ENCODE results near the gene THSD4.

THSD4 gene

GRCh38 chr15:71746719-71747118, 631.4 kb downstream of the THSD4 start:
- no peak for DNase-seq

DNA sequence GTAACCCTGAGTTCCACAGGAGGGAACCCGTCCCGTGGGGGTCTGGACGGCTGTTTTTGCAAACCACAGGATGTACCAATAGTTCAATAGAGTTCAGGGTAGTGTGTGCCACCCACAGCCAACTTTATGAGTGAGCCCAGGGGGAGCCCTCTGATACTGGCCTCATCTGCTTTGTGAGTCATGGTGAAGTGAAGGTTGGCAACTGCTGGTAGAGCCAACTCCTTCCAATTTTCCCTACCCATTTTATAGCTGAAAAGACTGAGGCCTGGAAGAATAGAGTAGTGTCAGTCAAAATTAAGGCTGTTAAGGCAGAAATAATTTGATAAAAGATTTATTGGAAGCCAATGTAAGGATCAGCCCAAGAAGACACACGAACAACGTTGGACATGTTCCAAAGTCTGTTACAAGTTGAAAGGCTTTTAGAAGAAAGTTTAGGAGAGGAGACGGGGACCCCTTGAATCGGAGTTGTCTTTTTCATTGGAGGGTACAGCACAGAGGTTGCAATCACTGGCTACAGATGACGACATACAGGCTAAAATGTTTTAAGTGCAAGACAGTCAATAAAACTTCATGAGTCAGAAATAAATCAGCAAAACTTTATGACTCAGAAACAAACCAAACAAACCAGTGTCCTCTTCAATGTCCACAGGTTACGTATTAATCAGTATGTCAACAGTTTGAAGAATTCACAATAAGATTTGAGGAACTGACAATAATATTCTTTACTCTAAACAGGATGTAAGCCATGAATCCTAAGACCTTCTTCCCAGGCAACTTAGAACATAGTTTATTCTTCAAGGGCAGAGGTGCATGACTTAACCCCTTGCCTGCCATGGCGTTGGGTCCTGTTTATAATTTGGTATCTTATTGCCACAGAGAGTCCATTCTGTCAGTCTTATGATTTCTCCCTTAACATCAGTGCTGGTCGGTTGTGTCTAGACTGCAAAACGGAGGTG, 632.1 kb downstream of the THSD4 start:
- DNase-seq = no peak

DNA sequence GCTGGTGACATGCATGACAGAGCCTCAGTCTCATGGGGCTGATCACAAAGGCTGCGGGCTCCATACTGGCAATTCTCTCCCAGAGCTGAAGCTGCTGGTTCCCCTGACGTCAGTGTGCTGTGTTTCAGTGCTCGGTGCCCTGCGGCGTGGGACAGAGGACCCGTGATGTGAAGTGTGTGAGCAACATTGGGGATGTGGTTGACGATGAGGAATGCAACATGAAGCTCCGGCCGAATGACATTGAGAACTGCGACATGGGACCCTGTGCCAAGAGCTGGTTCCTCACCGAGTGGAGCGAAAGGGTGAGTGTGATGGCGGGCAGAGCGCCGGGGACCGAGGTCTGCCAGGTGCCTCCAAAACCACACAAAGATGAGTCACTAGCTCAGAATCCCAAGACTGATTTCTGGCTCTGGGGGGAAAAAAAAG, 633.0 kb downstream of the THSD4 start:
- no peak for DNase-seq

- DNase-seq = no peak
Observed at GRCh38 chr15:71749500-71749899, 634.2 kb downstream of the THSD4 start.

- no peak for DNase-seq
Observed at GRCh38 chr15:71752128-71752527, 636.9 kb downstream of the THSD4 start.

DNA sequence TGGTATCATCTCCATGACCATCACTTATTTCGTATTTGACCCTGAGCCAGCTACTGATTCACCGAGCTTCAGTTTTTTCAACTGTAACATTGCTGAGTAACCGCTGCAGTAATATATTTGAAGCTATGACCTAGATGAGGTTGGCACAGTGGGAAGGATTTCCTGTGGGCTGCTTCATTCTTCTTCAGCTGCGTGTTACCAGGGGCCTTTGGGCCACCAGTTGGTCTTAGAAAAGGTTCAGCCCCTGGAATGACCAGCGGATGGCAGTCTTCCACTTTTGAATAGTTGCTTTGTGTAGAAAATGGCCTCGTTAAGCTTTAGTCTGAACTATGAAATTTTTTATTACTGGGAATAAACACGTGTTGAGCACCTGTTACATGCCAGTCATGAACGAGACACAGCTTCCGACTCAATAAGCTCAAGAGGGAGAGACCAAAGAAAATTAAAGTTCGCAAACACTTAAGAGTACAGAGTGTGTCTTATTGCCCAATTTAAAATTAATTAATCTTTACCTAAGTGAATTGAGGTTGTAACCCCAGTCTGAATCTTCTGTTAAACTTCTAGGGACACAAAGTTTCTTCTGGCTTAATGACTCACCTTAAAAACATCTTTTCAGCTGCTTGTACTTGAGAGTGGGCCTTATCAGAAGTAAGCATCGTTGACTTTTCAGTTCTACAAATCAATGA, 637.5 kb downstream of the THSD4 start:
- no peak for DNase-seq

GRCh38 chr15:71753346-71753745, 638.1 kb downstream of the THSD4 start:
- no peak for DNase-seq

GRCh38 chr15:71754660-71755059, 639.4 kb downstream of the THSD4 start:
- DNase-seq = no peak

DNA sequence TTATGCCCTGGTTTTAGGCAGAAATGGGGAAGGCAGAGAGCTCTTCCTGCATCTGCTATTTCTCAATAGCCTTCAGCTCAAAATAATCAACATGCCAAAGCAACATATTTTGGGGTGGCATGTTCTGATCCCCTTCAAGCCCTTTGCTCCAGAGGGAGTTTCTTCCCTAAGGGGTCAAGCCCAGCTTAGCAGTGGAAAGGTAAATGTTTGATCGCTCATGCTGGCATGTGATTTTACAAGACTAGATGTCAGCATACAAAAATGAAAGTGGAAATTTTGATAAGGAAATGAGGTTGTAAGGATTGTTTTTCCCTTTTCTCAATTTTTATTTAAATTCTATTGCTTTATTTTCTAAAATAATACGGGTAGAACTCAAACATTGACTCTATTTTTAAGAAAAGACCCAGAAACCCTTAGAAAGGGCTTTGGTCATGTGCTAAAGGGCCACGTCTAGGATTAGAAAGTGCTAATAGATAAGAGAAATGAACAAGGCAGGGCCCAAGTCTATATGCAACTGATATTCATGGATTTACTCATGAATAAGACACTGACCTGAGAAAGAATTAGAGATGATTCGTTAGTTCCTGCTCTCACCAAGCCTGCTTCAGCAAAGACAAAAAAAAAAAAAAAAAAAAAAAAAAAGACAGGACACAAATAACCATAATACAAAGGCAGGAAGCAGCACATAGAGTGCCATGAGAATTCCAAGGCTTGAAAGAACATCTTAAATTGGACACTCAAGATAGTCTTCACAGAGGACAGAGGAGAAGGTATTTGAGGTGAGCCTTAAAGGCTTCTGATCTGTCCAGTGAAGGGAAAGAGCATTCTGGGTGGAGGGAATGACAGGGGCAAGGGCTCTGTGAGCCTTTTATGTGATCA, 640.1 kb downstream of the THSD4 start:
- no peak for DNase-seq

GRCh38 chr15:71756599-71757352, 641.5 kb downstream of the THSD4 start:
- DNase-seq = no peak

DNA sequence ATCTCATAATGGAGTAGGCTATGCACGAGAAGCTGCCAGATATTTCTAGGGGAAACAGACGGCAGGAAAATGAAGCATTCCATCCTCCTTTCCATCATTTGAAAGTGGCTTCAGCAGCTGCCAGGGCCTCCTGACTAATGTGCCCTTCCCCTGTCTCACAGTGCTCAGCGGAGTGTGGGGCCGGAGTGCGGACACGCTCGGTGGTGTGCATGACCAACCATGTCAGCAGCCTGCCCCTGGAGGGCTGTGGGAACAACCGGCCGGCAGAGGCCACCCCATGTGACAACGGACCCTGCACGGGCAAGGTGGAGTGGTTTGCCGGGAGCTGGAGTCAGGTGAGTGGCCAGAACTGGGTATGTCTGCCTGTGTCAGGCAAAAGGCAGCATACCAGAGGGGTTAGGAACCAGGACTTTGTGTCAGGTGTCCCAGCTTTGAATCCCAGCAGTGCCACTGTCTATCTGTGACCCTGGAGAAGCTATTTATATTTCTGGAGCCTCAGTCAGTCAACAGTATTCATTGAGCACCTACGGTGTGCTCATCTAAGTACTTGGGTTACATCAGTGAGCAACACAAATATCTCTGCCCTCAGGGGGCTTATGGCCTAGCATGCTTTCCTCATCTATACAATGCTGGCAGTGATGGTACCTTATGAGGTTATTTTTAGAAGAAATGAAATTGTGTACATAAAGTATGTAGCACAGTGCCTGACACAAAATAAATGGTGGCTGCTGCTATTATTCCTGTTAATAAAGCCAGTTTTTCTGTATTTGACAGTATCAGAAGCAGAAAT, 642.7 kb downstream of the THSD4 start:
- no peak for DNase-seq

GRCh38 chr15:71758711-71759110, 643.4 kb downstream of the THSD4 start:
- DNase-seq = no peak

DNA sequence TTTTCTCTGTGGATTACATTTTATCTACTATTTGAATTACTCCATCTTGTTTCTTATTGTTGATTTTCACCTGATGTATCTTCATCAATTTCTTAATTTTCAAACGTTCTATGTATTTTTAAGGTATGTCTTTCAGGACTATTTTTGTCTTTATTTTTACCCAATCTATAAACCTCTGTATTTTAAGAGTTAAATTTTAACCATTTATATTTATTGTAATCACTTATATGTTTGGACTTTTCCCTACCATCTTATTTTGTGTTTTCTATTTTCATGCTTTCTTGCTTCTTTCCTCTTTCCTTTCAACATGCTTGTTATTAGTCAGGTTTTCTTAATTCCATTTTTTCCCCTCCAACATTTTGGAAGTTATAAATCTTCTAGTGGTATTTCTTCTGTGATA, 645.6 kb downstream of the THSD4 start:
- no peak for DNase-seq

DNA sequence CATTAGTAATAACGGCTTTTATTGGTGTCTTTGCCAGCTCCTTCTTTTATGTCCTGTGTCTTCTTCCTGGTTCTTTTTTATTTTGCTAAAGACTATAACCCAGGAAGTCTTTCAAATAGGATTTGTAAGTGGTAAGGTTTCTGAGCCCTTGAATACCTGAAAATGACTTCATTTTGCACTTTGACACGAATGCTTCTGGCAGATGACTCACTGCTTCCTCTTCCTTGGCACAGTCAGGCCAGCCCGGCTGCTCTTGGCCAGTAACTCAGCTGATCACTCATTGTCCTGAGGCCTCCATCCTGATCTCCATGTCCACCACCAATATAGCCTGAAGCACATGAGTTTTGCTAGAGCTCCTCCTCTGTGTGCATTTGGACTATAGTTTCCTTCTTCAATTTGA, 646.4 kb downstream of the THSD4 start:
- DNase-seq = no peak

GRCh38 chr15:71768184-71768583, 652.9 kb downstream of the THSD4 start:
- DNase-seq = no peak

DNA sequence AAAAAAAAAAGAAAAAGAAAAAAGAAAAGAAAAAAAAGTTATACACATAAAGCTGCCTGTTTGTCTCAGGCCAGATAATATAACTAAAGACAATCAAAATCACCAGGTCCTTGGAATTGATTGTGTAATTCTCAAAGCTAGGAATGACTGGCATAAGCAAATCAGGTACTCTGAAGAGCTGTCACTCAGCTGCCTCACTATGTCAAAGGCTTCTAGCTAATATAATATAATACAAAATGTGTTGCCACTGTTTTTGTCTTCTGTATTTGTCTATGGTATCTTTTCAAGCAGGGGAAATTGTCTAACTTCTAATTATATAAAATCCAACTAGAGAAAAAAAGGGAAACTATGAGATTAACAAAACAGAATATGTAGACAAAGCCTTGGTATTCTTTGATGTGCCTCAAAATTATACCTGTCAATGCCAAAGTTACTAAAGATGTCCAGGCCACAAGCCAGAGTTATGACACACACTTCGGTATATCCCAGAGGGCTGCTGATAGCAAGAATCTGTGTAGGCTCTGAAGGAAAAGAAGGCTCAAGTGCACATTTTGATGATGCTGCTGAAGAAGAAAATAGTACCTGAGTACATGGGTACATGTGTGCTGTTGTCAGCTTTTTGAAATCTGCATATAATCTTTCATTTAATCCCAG, 658.1 kb downstream of the THSD4 start:
- DNase-seq = no peak

GRCh38 chr15:71775856-71776255, 660.6 kb downstream of the THSD4 start:
- DNase-seq = no peak

DNA sequence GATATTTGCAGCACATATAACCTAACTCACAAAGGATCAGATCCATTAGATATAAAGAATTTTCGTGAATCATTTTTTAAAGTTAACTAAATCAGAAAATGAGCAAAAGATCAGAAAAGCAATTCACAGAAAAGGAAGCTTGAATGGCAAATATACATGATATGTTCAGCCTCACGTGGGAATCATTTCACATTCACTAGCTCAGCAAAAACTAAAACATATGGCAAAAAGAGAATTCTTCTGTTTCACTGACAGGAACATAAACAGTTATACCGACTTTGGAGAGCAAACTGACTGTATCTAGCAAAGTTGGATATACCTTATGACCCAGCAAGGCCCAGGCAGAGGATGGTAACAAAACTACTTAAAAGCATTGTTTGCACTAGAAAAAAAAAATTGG, 661.0 kb downstream of the THSD4 start:
- no peak for DNase-seq

GRCh38 chr15:71777216-71777943, 662.1 kb downstream of the THSD4 start:
- no peak for DNase-seq
